H9 (cell line): ENCODE results near the gene SC5D. TPM values are rescaled to one million over a fixed set of nuclear protein-coding genes. Genes with fewer than 3 reads are reported as not detected.

Source experiments
- DNase-seq: peaks from one replicate; pipeline ENCODE4 v3.0.0-alpha.2; 2017
- H2AFZ ChIP-seq: one replicate; pipeline ENCODE4 v1.6.1; 2013; ENCODE audit warnings: mild to moderate bottlenecking, low read length, control low read depth, moderate library complexity
- H2AK5ac ChIP-seq: 2 replicates; pipeline ENCODE4 v1.6.1; 2013; ENCODE audit warnings: low read length, control low read depth, mixed read lengths; ENCODE audit not compliant: insufficient read length
- H2BK120ac ChIP-seq: one replicate; pipeline ENCODE4 v1.6.1; 2013; ENCODE audit warnings: low read depth, mild to moderate bottlenecking, low read length, control low read depth, inconsistent platforms; ENCODE audit not compliant: poor library complexity, severe bottlenecking
- H2BK12ac ChIP-seq: 2 replicates; pipeline ENCODE4 v1.6.1; 2013; ENCODE audit warnings: low read length, control low read depth, mixed read lengths, low read depth; ENCODE audit not compliant: insufficient read length
- H2BK15ac ChIP-seq: 2 replicates; pipeline ENCODE4 v1.6.1; 2013; ENCODE audit warnings: low read depth, low read length, control low read depth
- H2BK20ac ChIP-seq: one replicate; pipeline ENCODE4 v1.6.1; 2013; ENCODE audit warnings: low read depth, mild to moderate bottlenecking, low read length, control low read depth, inconsistent platforms; ENCODE audit not compliant: poor library complexity, severe bottlenecking
- H2BK5ac ChIP-seq: 2 replicates; pipeline ENCODE4 v1.6.1; 2013; ENCODE audit warnings: low read length, control low read depth, mixed read lengths; ENCODE audit not compliant: insufficient read length
- H3K14ac ChIP-seq: 2 replicates; pipeline ENCODE4 v1.6.1; 2013; ENCODE audit warnings: low read length, control low read depth; ENCODE audit not compliant: insufficient read depth
- H3K18ac ChIP-seq: 2 replicates; pipeline ENCODE4 v1.6.1; 2013; ENCODE audit warnings: low read depth, mild to moderate bottlenecking, mixed read lengths, low read length, control low read depth; ENCODE audit not compliant: insufficient read length
- H3K23ac ChIP-seq: 2 replicates; pipeline ENCODE4 v1.6.1; 2013; ENCODE audit warnings: low read length, control low read depth, mixed read lengths, low read depth; ENCODE audit not compliant: insufficient read length
- H3K23me2 ChIP-seq: 2 replicates; pipeline ENCODE4 v1.6.1; 2013; ENCODE audit warnings: low read depth, mild to moderate bottlenecking, mixed read lengths, low read length, control low read depth; ENCODE audit not compliant: insufficient read length, poor library complexity, severe bottlenecking
- H3K27ac ChIP-seq: 2 replicates; pipeline ENCODE4 v1.5.1; 2013; ENCODE audit warnings: low read length, control low read depth, mixed read lengths, low read depth; ENCODE audit not compliant: insufficient read length
- H3K27me3 ChIP-seq: 2 replicates; pipeline ENCODE4 v1.6.1; 2013; ENCODE audit warnings: low read length, control low read depth, inconsistent platforms; ENCODE audit not compliant: insufficient read depth
- H3K4ac ChIP-seq: 2 replicates; pipeline ENCODE4 v1.6.1; 2013; ENCODE audit warnings: low read depth, mild to moderate bottlenecking, control low read depth, inconsistent platforms, low read length, moderate library complexity
- H3K4me1 ChIP-seq: 2 replicates; pipeline ENCODE4 v1.6.1; 2013; ENCODE audit warnings: low read length, control low read depth, inconsistent platforms; ENCODE audit not compliant: insufficient read depth
- H3K4me2 ChIP-seq: 2 replicates; pipeline ENCODE4 v1.6.1; 2013; ENCODE audit warnings: low read length, control low read depth, mixed read lengths; ENCODE audit not compliant: insufficient read length, insufficient read depth
- H3K56ac ChIP-seq: 2 replicates; pipeline ENCODE4 v1.6.1; 2013; ENCODE audit warnings: low read depth, mild to moderate bottlenecking, mixed read lengths, low read length, control low read depth; ENCODE audit not compliant: insufficient read length
- H3K79me1 ChIP-seq: 2 replicates; pipeline ENCODE4 v1.6.1; 2013; ENCODE audit warnings: low read depth, mild to moderate bottlenecking, moderate library complexity, low read length, control low read depth, inconsistent platforms; ENCODE audit not compliant: insufficient read depth, poor library complexity, severe bottlenecking
- H3K79me2 ChIP-seq: 2 replicates; pipeline ENCODE4 v1.6.1; 2013; ENCODE audit warnings: low read length, control low read depth, inconsistent platforms; ENCODE audit not compliant: insufficient read depth
- H3K9ac ChIP-seq: 2 replicates; pipeline ENCODE4 v1.6.1; 2013; ENCODE audit warnings: low read length, control low read depth, mixed read lengths; ENCODE audit not compliant: insufficient read length; ENCODE audit errors: extremely low read depth
- H3K9me3 ChIP-seq: one replicate; pipeline ENCODE4 v1.6.1; 2013; ENCODE audit warnings: low read depth, low read length, inconsistent platforms; ENCODE audit not compliant: control insufficient read depth
- H3T11ph ChIP-seq: one replicate; pipeline ENCODE4 v1.6.1; 2013; ENCODE audit warnings: mild to moderate bottlenecking, low read length, control low read depth, inconsistent platforms
- H4K20me1 ChIP-seq: one replicate; pipeline ENCODE4 v1.6.1; 2013; ENCODE audit not compliant: control insufficient read depth, insufficient read length, insufficient read depth
- H4K5ac ChIP-seq: 2 replicates; pipeline ENCODE4 v1.6.1; 2013; ENCODE audit warnings: low read depth, mild to moderate bottlenecking, mixed read lengths, low read length, control low read depth; ENCODE audit not compliant: insufficient read length
- H4K8ac ChIP-seq: replicated peaks from 2 replicates; pipeline ENCODE4 v1.6.1; 2013; ENCODE audit warnings: low read length, control low read depth, mixed read lengths, low read depth; ENCODE audit not compliant: insufficient read length
- H4K91ac ChIP-seq: 2 replicates; pipeline ENCODE4 v1.6.1; 2013; ENCODE audit warnings: low read depth, mild to moderate bottlenecking, moderate library complexity, mixed read lengths, low read length, control low read depth; ENCODE audit not compliant: insufficient read length
- H3K27ac Mint-ChIP-seq, 3 experiments: 2 replicates in 2 of 3; 3 replicates in 1 of 3; pipeline ENCODE4 v1.8.0; 2020 to 2021; ENCODE audit warnings: mixed read lengths in 3 of 3, mild to moderate bottlenecking in 1 of 3, moderate library complexity in 1 of 3
- H3K27me3 Mint-ChIP-seq: 2 replicates; pipeline ENCODE4 v1.8.0; 2021; ENCODE audit warnings: low read depth, mild to moderate bottlenecking, moderate library complexity, mixed read lengths
- H3K36me3 Mint-ChIP-seq, 3 experiments: 2 replicates in 2 of 3; 3 replicates in 1 of 3; pipeline ENCODE4 v1.8.0; 2020 to 2021; ENCODE audit warnings: low read depth in 3 of 3, mixed read lengths in 3 of 3; ENCODE audit not compliant: insufficient read depth in 1 of 3
- H3K4me1 Mint-ChIP-seq, 2 experiments: 2 replicates each; pipeline ENCODE4 v1.8.0; 2020; ENCODE audit warnings: mixed read lengths in 2 of 2
- H3K4me3 Mint-ChIP-seq, 2 experiments: 2 replicates in 1 of 2; 3 replicates in 1 of 2; pipeline ENCODE4 v1.8.0; 2020 to 2021; ENCODE audit warnings: mild to moderate bottlenecking in 2 of 2, mixed read lengths in 2 of 2, moderate library complexity in 1 of 2
- H3K9me3 Mint-ChIP-seq, 2 experiments: 2 replicates in 1 of 2; 3 replicates in 1 of 2; pipeline ENCODE4 v1.8.0; 2020; ENCODE audit warnings: mild to moderate bottlenecking in 2 of 2, mixed read lengths in 2 of 2, moderate library complexity in 1 of 2
- WGBS: extraction: QIAGEN DNeasy Blood & Tissue Kit; methylation state at CpG from one replicate; pipeline ENCODE4 v1.1.7; 2013; ENCODE audit warnings: missing lambda C conversion rate, low lambda C conversion rate, mixed read lengths; ENCODE audit not compliant: insufficient read length; ENCODE audit errors: extremely low coverage; 5-methylcytosine and 5-hydroxymethylcytosine counted together
- total RNA-seq: library from RNA; stranded (reverse); gene quantifications from 2 replicates; pipeline ENCODE4 v1.2.1, GENCODE V29; 2021
- TF ChIP-seq, protein P1 (sequence below): fragments of 200-600 bp; sonication (generic); conservative IDR thresholded peaks from 3 replicates; pipeline ENCODE4 v1.8.0; 2021; ENCODE audit warnings: antibody characterized with exemption, mild to moderate bottlenecking

SC5D gene
- total RNA-seq, 1 experiment from 2014 or later = 92.0 TPM

- Histone ChIP-seq H4K91ac (no peak overlapping the region), H4K5ac (no peak overlapping the region), H2BK15ac (no peak overlapping the region), H3K27ac (no peak overlapping the region), H2BK12ac (no peak overlapping the region), H2BK20ac (no peak overlapping the region), H2BK5ac (no peak overlapping the region), H3K79me1 (peaks cover 14% of the 10 kb centered on the region), H3K23ac (no peak overlapping the region), H3K4me2 (no peak overlapping the region), H3T11ph (no peak overlapping the region), H3K23me2 (no peaks in the 10 kb centered on the region), H4K20me1 (no peaks in the 10 kb centered on the region), H2AFZ (no peak overlapping the region), H2BK120ac (no peak overlapping the region), H3K79me2 (peaks cover 39% of the 10 kb centered on the region; the same call in 1 of the 2 replicates), H3K4me1 (peaks cover 5% of the 10 kb centered on the region; the same call in 1 of the 2 replicates), H4K8ac (no peak overlapping the region), H3K56ac (no peak overlapping the region), H3K14ac (no peak overlapping the region), H3K27me3 (no peaks in the 10 kb centered on the region), H3K9me3 (no peaks in the 10 kb centered on the region), H3K18ac (no peak overlapping the region), H3K4ac (no peak overlapping the region), H2AK5ac (no peak overlapping the region), H3K9ac (no peak overlapping the region)
- Mint-ChIP-seq H3K4me1 (peaks cover 42 to 43% of the 10 kb centered on the region in 2 experiments), H3K27me3 (no peaks in the 10 kb centered on the region), H3K27ac (no peak overlapping the region), H3K4me3 (no peak overlapping the region), H3K36me3 (peaks cover 32 to 40% (median 32%) of the 10 kb centered on the region in 3 experiments), H3K9me3 (peaks cover 3 to 4% of the 10 kb centered on the region in 2 experiments)
- DNase-seq = no peak
- TF ChIP-seq, protein P1, sequence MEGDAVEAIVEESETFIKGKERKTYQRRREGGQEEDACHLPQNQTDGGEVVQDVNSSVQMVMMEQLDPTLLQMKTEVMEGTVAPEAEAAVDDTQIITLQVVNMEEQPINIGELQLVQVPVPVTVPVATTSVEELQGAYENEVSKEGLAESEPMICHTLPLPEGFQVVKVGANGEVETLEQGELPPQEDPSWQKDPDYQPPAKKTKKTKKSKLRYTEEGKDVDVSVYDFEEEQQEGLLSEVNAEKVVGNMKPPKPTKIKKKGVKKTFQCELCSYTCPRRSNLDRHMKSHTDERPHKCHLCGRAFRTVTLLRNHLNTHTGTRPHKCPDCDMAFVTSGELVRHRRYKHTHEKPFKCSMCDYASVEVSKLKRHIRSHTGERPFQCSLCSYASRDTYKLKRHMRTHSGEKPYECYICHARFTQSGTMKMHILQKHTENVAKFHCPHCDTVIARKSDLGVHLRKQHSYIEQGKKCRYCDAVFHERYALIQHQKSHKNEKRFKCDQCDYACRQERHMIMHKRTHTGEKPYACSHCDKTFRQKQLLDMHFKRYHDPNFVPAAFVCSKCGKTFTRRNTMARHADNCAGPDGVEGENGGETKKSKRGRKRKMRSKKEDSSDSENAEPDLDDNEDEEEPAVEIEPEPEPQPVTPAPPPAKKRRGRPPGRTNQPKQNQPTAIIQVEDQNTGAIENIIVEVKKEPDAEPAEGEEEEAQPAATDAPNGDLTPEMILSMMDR = no peak
- no CpG with 5 or more reads among the region's 3 CpGs for WGBS
Observed at GRCh38 chr11:121300972-121301699, 8.6 kb downstream of the SC5D start.
